Panc1 (cell line): ENCODE data around the gene SDK1. TPM values are rescaled to one million over a fixed set of nuclear protein-coding genes. Genes with fewer than 3 reads are reported as not detected.

ENCODE experiments used
- ATAC-seq: fragments of 200-7000 bp; cut with Tn5 transposase; 2 replicates; pipeline ENCODE4 v1.9.1; 2020; ENCODE audit warnings: mild to moderate bottlenecking, moderate library complexity
- BruUV-seq: library from RNA; stranded (reverse); fragments of 400-500 nt; replicated peaks from 2 replicates; lab custom pipeline; 2021; lab: Mats Ljungman, UMichigan
- CTCF ChIA-PET: fragments of 300-600 bp; sonication (Branson Sonifier 250); formaldehyde crosslinking; loops from one replicate; lab custom pipeline; 2022; ENCODE audit warnings: antibody characterized with exemption; lab: Charles Lee
- POLR2A ChIA-PET: fragments of 300-600 bp; sonication (Branson Sonifier 250); formaldehyde crosslinking; loops from one replicate; lab custom pipeline; 2022; ENCODE audit warnings: antibody characterized with exemption; lab: Charles Lee
- DNase-seq: peaks from one replicate; pipeline ENCODE4 v3.0.0-alpha.2; 2010; ENCODE audit warnings: low read depth, low spot score
- H3K27ac ChIP-seq: 2 replicates; pipeline ENCODE4 v1.5.1; 2011; ENCODE audit warnings: mild to moderate bottlenecking, low read length, inconsistent platforms
- H3K27me3 ChIP-seq: fragments of 200-500 bp; sonication (Bioruptor generic); 2 replicates; pipeline ENCODE4 v1.6.0; 2014; ENCODE audit warnings: low read length, inconsistent platforms; ENCODE audit not compliant: control insufficient read depth, insufficient read depth
- H3K36me3 ChIP-seq: fragments of 200-500 bp; sonication (Bioruptor generic); 2 replicates; pipeline ENCODE4 v1.5.1; 2014; ENCODE audit warnings: inconsistent platforms, mild to moderate bottlenecking, low read length, moderate library complexity; ENCODE audit not compliant: control insufficient read depth, insufficient read depth
- H3K4me1 ChIP-seq: 2 replicates; pipeline ENCODE4 v1.5.1; 2011; ENCODE audit warnings: inconsistent platforms, mild to moderate bottlenecking, low read length, moderate library complexity; ENCODE audit not compliant: control insufficient read depth, insufficient read depth
- H3K4me3 ChIP-seq, 2 experiments: 2 replicates each; pipeline ENCODE4 v1.5.1; 2011 to 2012; ENCODE audit warnings: low read depth in 2 of 2, low read length in 2 of 2, mild to moderate bottlenecking in 2 of 2, inconsistent platforms in 1 of 2, moderate library complexity in 1 of 2
- H3K9me3 ChIP-seq: fragments of 200-500 bp; sonication (Bioruptor generic); 2 replicates; pipeline ENCODE4 v1.5.1; 2014; ENCODE audit warnings: low read depth, mild to moderate bottlenecking, inconsistent platforms, low read length, moderate library complexity; ENCODE audit not compliant: control insufficient read depth, insufficient read depth
- CTCF ChIP-seq: fragments of 450-650 bp; IDR thresholded peaks from 2 replicates; pipeline ENCODE4 v1.5.1; 2017; ENCODE audit warnings: mild to moderate bottlenecking
- POLR2AphosphoS5 ChIP-seq: IDR thresholded peaks from 2 replicates; pipeline ENCODE4 v1.6.1; 2012; ENCODE audit warnings: mild to moderate bottlenecking, low read depth, low read length, moderate library complexity
- SIN3A ChIP-seq: IDR thresholded peaks from 2 replicates; pipeline ENCODE4 v1.6.1; 2012; ENCODE audit warnings: low read depth, mild to moderate bottlenecking, low read length, moderate library complexity, borderline replicate concordance; ENCODE audit not compliant: insufficient read depth
- TCF7L2 ChIP-seq: IDR thresholded peaks from 2 replicates; pipeline ENCODE4 v1.6.1; 2011; ENCODE audit warnings: mild to moderate bottlenecking, low read depth, low read length, inconsistent platforms
- in situ Hi-C: cut with HindIII; loops from 2 replicates; pipeline ENCODE4 v1.10.0; 2016; ENCODE audit warnings: low sequenced_read_pairs, low pct_unique_long_range_greater_than_20kb
- intact Hi-C: fragments of 100-400 bp; cut with micrococcal nuclease; formaldehyde crosslinking; loops from one replicate; pipeline ENCODE4 v1.10.0; 2022; ENCODE audit not compliant: unreplicated experiment
- total RNA-seq: library from RNA; stranded (reverse); gene quantifications from one replicate; pipeline ENCODE4 v1.2.1, GENCODE V29; 2021; ENCODE audit not compliant: unreplicated experiment
- TF ChIP-seq, protein P1 (sequence below), 2 experiments: IDR thresholded peaks; 2 replicates each; pipeline ENCODE4 v1.6.1; 2011 to 2012; ENCODE audit warnings: low read depth in 2 of 2, control low read depth in 1 of 2, low read length in 1 of 2, mild to moderate bottlenecking in 1 of 2, moderate library complexity in 1 of 2; ENCODE audit not compliant: insufficient read depth in 1 of 2

The SDK1 gene
- total RNA-seq, 1 experiment from 2014 or later = 47.4 TPM

DNA sequence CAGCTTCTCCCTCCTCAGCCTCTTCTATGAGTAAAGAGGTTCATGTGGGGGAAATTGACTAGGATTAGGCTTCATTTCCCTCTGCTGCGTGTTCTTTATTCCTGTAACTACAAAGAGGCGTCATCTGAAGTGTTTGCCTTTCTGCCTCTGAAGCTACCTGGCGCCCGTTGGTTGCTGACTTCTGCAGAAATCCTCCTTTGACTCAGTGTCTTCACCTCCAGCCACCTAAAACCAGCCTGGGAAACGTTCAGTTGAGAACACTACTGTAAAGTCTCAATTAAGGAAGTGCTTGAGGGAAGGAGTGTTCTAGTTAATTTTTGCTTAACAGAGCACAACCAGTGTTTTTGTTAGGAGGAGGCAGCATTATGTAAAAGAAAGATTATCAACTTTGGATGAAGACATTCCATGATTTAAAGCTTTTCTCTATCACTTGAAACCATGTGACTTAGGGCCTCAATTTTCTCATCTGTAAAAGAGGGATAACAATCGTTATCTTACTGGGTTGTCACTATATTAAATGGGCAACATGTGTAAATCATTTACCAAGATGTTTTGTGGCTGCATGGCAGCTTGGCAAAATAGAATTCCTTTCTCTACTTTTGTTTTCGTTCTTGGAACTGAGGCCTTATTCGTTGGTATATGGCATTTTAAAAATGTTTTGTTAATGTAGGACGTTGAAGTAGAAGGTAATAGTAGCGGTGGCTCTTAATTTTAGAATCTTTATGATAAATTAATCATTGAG lies 642.9 kb downstream of the SDK1 start:
- ATAC-seq = no peak
- TF ChIP-seq SIN3A (no peak), TCF7L2 (no peak), CTCF (no peak), POLR2AphosphoS5 (no peak)
- TF ChIP-seq, protein P1, sequence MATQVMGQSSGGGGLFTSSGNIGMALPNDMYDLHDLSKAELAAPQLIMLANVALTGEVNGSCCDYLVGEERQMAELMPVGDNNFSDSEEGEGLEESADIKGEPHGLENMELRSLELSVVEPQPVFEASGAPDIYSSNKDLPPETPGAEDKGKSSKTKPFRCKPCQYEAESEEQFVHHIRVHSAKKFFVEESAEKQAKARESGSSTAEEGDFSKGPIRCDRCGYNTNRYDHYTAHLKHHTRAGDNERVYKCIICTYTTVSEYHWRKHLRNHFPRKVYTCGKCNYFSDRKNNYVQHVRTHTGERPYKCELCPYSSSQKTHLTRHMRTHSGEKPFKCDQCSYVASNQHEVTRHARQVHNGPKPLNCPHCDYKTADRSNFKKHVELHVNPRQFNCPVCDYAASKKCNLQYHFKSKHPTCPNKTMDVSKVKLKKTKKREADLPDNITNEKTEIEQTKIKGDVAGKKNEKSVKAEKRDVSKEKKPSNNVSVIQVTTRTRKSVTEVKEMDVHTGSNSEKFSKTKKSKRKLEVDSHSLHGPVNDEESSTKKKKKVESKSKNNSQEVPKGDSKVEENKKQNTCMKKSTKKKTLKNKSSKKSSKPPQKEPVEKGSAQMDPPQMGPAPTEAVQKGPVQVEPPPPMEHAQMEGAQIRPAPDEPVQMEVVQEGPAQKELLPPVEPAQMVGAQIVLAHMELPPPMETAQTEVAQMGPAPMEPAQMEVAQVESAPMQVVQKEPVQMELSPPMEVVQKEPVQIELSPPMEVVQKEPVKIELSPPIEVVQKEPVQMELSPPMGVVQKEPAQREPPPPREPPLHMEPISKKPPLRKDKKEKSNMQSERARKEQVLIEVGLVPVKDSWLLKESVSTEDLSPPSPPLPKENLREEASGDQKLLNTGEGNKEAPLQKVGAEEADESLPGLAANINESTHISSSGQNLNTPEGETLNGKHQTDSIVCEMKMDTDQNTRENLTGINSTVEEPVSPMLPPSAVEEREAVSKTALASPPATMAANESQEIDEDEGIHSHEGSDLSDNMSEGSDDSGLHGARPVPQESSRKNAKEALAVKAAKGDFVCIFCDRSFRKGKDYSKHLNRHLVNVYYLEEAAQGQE (IDR thresholded peaks at IDR 0.05; ENCODE audit: insufficient read depth in 1 of 2, low read depth in 2 of 2, low read length in 1 of 2) = no peak

GRCh38 chr7:3949242-3949640 lies 648.2 kb downstream of the SDK1 start:
- Histone ChIP-seq H3K36me3 (no peaks in the 10 kb centered on the region), H3K9me3 (peaks cover 5% of the 10 kb centered on the region; the same call in 1 of the 2 replicates), H3K27me3 (no peaks in the 10 kb centered on the region), H3K4me3 (no peak overlapping the region), H3K27ac (no peak overlapping the region), H3K4me1 (no peaks in the 10 kb centered on the region)
- intact Hi-C loops (no loop called here), in situ Hi-C loops (no loop called here)
- no peak for ATAC-seq
- no TSS peak for BruUV-seq
- TF ChIP-seq CTCF = no peak
- no peak for TF ChIP-seq TCF7L2
- no peak for TF ChIP-seq SIN3A
- TF ChIP-seq POLR2AphosphoS5 = no peak
- TF ChIP-seq, protein P1 (IDR thresholded peaks at IDR 0.05; ENCODE audit: insufficient read depth in 1 of 2, low read depth in 2 of 2, low read length in 1 of 2) = no peak
- DNase-seq = no peak
- ChIA-PET POLR2A (no interaction called here), CTCF (no interaction called here)

More for the DNA sequence above, 642.9 kb downstream of the SDK1 start:
- Histone ChIP-seq H3K9me3 (peaks cover 10% of the 10 kb centered on the region; the same call in 1 of the 2 replicates), H3K27me3 (no peaks in the 10 kb centered on the region), H3K4me1 (no peaks in the 10 kb centered on the region), H3K27ac (peak overlapping the region; percentile 19; the same call in 1 of the 2 replicates), H3K36me3 (no peaks in the 10 kb centered on the region), H3K4me3 (no peak overlapping the region)
- CTCF ChIA-PET = no interaction called here
- intact Hi-C loops (no loop called here), in situ Hi-C loops (no loop called here)
- no peak for DNase-seq
- POLR2A ChIA-PET = no interaction called here
- no TSS peak for BruUV-seq
